Neural cell (in vitro differentiated cells): ENCODE results near the gene OR4B1. TPM values are rescaled to one million over a fixed set of nuclear protein-coding genes. Genes with fewer than 3 reads are reported as not detected.

Experiments used
- H2AFZ ChIP-seq: fragments of 200-600, 300-800 bp; sonication (generic), shearing (Covaris generic); 2 replicates; pipeline ENCODE4 v1.6.0; 2014; ENCODE audit warnings: low read depth, mild to moderate bottlenecking, antibody characterized with exemption, low read length, moderate library complexity
- H3F3A ChIP-seq: fragments of 200-600 bp; shearing (Covaris generic); 2 replicates; pipeline ENCODE4 v1.6.1; 2016; ENCODE audit warnings: mild to moderate bottlenecking, moderate library complexity, mixed read lengths, antibody characterized with exemption, low read length; ENCODE audit not compliant: insufficient read depth, poor library complexity, severe bottlenecking
- H3K27ac ChIP-seq: fragments of 200-600, 300-800 bp; sonication (generic), shearing (Covaris generic); 2 replicates; pipeline ENCODE4 v1.5.1; 2014; ENCODE audit warnings: mild to moderate bottlenecking, low read length, moderate library complexity
- H3K27me3 ChIP-seq: fragments of 300-800, 200-600 bp; sonication (generic), shearing (Covaris generic); 2 replicates; pipeline ENCODE4 v1.6.0; 2014; ENCODE audit warnings: mild to moderate bottlenecking, low read depth, low read length, moderate library complexity; ENCODE audit not compliant: insufficient read depth
- H3K36me3 ChIP-seq: fragments of 300-800, 200-600 bp; sonication (generic), shearing (Covaris generic); 2 replicates; pipeline ENCODE4 v1.5.1; 2014; ENCODE audit warnings: mild to moderate bottlenecking, antibody characterized with exemption, low read length, moderate library complexity; ENCODE audit not compliant: insufficient read depth
- H3K4me2 ChIP-seq: fragments of 300-800, 200-600 bp; sonication (generic), shearing (Covaris generic); 2 replicates; pipeline ENCODE4 v1.6.0; 2014; ENCODE audit warnings: mild to moderate bottlenecking, low read length
- H3K4me3 ChIP-seq: fragments of 300-800, 200-600 bp; sonication (generic), shearing (Covaris generic); 2 replicates; pipeline ENCODE4 v1.5.1; 2014; ENCODE audit warnings: mild to moderate bottlenecking, low read length, moderate library complexity
- H3K79me2 ChIP-seq: fragments of 200-600 bp; shearing (Covaris generic); replicated peaks from 2 replicates; pipeline ENCODE4 v1.6.0; 2014; ENCODE audit warnings: mild to moderate bottlenecking, low read length, moderate library complexity; ENCODE audit not compliant: insufficient read depth
- H3K9ac ChIP-seq: fragments of 300-800, 200-600 bp; sonication (generic), shearing (Covaris generic); 2 replicates; pipeline ENCODE4 v1.6.1; 2016; ENCODE audit warnings: mild to moderate bottlenecking, low read length, mixed read lengths
- H3K9me2 ChIP-seq: fragments of 200-600 bp; shearing (Covaris generic); 2 replicates; pipeline ENCODE4 v1.6.1; 2016; ENCODE audit warnings: mild to moderate bottlenecking, low read length, mixed read lengths; ENCODE audit not compliant: insufficient read depth
- H3K9me3 ChIP-seq: fragments of 200-600, 300-800 bp; sonication (generic), shearing (Covaris generic); 2 replicates; pipeline ENCODE4 v1.6.1; 2016; ENCODE audit warnings: mild to moderate bottlenecking, mixed run types, low read length, moderate library complexity, mixed read lengths
- H4K20me1 ChIP-seq: fragments of 200-600 bp; shearing (Covaris generic); 2 replicates; pipeline ENCODE4 v1.6.1; 2016; ENCODE audit warnings: mild to moderate bottlenecking, mixed run types; ENCODE audit not compliant: insufficient read depth
- CTCF ChIP-seq: fragments of 450-650 bp; IDR thresholded peaks from 2 replicates; pipeline ENCODE4 v1.5.1; 2014; ENCODE audit warnings: antibody characterized with exemption, mild to moderate bottlenecking, moderate library complexity; ENCODE audit not compliant: poor library complexity, severe bottlenecking
- EP300 ChIP-seq: fragments of 450-650 bp; conservative IDR thresholded peaks from 2 replicates; pipeline ENCODE4 v1.6.1; 2014; ENCODE audit warnings: antibody characterized with exemption, mild to moderate bottlenecking, moderate library complexity; ENCODE audit not compliant: poor library complexity, severe bottlenecking
- EZH2 ChIP-seq: fragments of 200-600, 300-800 bp; shearing (Covaris generic), sonication (generic); IDR thresholded peaks from 2 replicates; pipeline ENCODE4 v1.6.1; 2014; ENCODE audit warnings: antibody characterized with exemption, low read length, borderline replicate concordance, mild to moderate bottlenecking; ENCODE audit not compliant: insufficient read depth, poor library complexity, severe bottlenecking
- MXI1 ChIP-seq: fragments of 450-650 bp; conservative IDR thresholded peaks from 2 replicates; pipeline ENCODE4 v1.6.1; 2014; ENCODE audit warnings: antibody characterized with exemption, mild to moderate bottlenecking; ENCODE audit not compliant: poor library complexity, severe bottlenecking
- POLR2AphosphoS5 ChIP-seq: IDR thresholded peaks from 2 replicates; pipeline ENCODE4 v1.6.1; 2012
- RAD21 ChIP-seq: fragments of 450-650 bp; conservative IDR thresholded peaks from 2 replicates; pipeline ENCODE4 v1.6.1; 2014; ENCODE audit warnings: antibody characterized with exemption, mild to moderate bottlenecking, moderate library complexity
- REST ChIP-seq: IDR thresholded peaks from 2 replicates; pipeline ENCODE4 v1.6.1; 2012; ENCODE audit warnings: borderline replicate concordance
- SMC3 ChIP-seq: fragments of 450-650 bp; conservative IDR thresholded peaks from 2 replicates; pipeline ENCODE4 v1.6.1; 2014; ENCODE audit warnings: antibody characterized with exemption, mild to moderate bottlenecking, moderate library complexity; ENCODE audit not compliant: poor library complexity
- TAF1 ChIP-seq: IDR thresholded peaks from 2 replicates; pipeline ENCODE4 v1.6.1; 2012; ENCODE audit warnings: low read depth
- polyA plus RNA-seq: library from polyadenylated mRNA; depleted of rRNA; stranded (reverse); fragments of >200 nt; gene quantifications from 2 replicates; pipeline ENCODE4 v1.2.3, GENCODE V29; 2014

OR4B1 gene
- polyA plus RNA-seq, 1 donor from 2014 or later: not detected

- H3K79me2 ChIP-seq: no peaks in the 10 kb centered on the region
- no peaks in the 10 kb centered on the region for H3K27me3 ChIP-seq
- H3K36me3 ChIP-seq: no peaks in the 10 kb centered on the region
- no peaks in the 10 kb centered on the region for H3K9me2 ChIP-seq
- H3K4me2 ChIP-seq: no peak overlapping the region
- no peak overlapping the region for H3K4me3 ChIP-seq
- no peak overlapping the region for H2AFZ ChIP-seq
- H3K9me3 ChIP-seq: no peaks in the 10 kb centered on the region
- no peak overlapping the region for H3K9ac ChIP-seq
- TF ChIP-seq TAF1 (no peak), RAD21 (no peak), CTCF (no peak), SMC3 (no peak), MXI1 (no peak), EP300 (no peak), REST (no peak), EZH2 (no peak), POLR2AphosphoS5 (no peak)
- no peak overlapping the region for H3K27ac ChIP-seq
- no peaks in the 10 kb centered on the region for H4K20me1 ChIP-seq
- no peaks in the 10 kb centered on the region for H3F3A ChIP-seq
These were observed 36.0 kb upstream of the OR4B1 start for GRCh38 chr11:48180627-48181026.

GRCh38 chr11:48182860-48183526 lies 33.6 kb upstream of the OR4B1 start:
- no peaks in the 10 kb centered on the region for H3F3A ChIP-seq
- no peak overlapping the region for H3K4me3 ChIP-seq
- no peaks in the 10 kb centered on the region for H3K36me3 ChIP-seq
- no peak overlapping the region for H3K4me2 ChIP-seq
- no peak overlapping the region for H3K27ac ChIP-seq
- H3K9ac ChIP-seq: no peak overlapping the region
- TF ChIP-seq POLR2AphosphoS5 (no peak), TAF1 (no peak), REST (no peak), SMC3 (no peak), EZH2 (no peak), EP300 (no peak), MXI1 (no peak), CTCF (no peak), RAD21 (no peak)
- no peaks in the 10 kb centered on the region for H3K9me3 ChIP-seq
- no peak overlapping the region for H2AFZ ChIP-seq
- no peaks in the 10 kb centered on the region for H3K79me2 ChIP-seq
- H3K9me2 ChIP-seq: no peaks in the 10 kb centered on the region
- H4K20me1 ChIP-seq: no peaks in the 10 kb centered on the region
- H3K27me3 ChIP-seq: no peaks in the 10 kb centered on the region
